Spleen (tissue), 7 donors: ENCODE results near the gene TNS1.

Experiments used
- POLR2A ChIP-seq, 3 donors: fragments of 450-650 bp; IDR thresholded peaks; one replicate each; pipeline ENCODE4 v1.5.1; 2017; ENCODE audit warnings: antibody characterized with exemption in 3 of 3, mild to moderate bottlenecking in 1 of 3
- POLR2AphosphoS5 ChIP-seq, 3 donors: sonication (generic); formaldehyde crosslinking; IDR thresholded peaks; one replicate each; pipeline ENCODE4 v1.5.1; 2017; ENCODE audit warnings: antibody characterized with exemption in 3 of 3
- TF ChIP-seq, protein P1 (sequence below), 11 experiments: fragments of 200-600 bp in 7 of 11; fragments of 450-650 bp in 4 of 11; sonication (generic) in 4 of 11; IDR thresholded peaks in 8 of 11; conservative IDR thresholded peaks in 3 of 11; 1 replicate in 7 of 11; 2 replicates in 4 of 11; pipeline versions ENCODE4 v1.4.0 to v1.8.0; 2016 to 2021; ENCODE audit warnings: antibody characterized with exemption in 11 of 11, inconsistent platforms in 4 of 11, mild to moderate bottlenecking in 1 of 11
- donor health status: DM: no; HTN: no; CAD: no; lungs with moderate emphysema.
- donor health status: DM: no; HTN: no; CAD: no.
- donor health status: DM: no; HTN: no; CAD: no.

DNA sequence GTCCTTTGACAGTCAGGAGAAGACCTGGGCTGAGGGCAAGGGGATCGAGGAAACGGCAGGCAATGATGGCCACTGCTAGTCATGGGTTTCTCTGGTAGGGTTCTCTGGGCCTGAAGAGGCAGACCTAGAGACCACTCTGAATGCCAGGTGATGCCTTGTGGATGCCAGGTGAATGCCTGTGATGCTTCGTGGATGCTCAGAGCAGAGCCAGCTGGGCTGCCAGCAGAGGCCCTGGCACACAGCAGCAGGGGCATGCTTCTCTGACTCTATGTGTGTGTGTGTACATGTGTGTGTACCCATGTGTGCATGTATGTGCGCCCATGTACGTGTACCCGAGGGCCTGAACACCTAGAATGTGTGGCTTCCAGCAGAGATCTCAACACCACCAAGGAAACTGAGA, 172.0 kb downstream of the TNS1 start:
- TF ChIP-seq POLR2AphosphoS5 (IDR thresholded peaks at IDR 0.05) (no peak), POLR2A (IDR thresholded peaks at IDR 0.05) (no peak)
- TF ChIP-seq, protein P1, sequence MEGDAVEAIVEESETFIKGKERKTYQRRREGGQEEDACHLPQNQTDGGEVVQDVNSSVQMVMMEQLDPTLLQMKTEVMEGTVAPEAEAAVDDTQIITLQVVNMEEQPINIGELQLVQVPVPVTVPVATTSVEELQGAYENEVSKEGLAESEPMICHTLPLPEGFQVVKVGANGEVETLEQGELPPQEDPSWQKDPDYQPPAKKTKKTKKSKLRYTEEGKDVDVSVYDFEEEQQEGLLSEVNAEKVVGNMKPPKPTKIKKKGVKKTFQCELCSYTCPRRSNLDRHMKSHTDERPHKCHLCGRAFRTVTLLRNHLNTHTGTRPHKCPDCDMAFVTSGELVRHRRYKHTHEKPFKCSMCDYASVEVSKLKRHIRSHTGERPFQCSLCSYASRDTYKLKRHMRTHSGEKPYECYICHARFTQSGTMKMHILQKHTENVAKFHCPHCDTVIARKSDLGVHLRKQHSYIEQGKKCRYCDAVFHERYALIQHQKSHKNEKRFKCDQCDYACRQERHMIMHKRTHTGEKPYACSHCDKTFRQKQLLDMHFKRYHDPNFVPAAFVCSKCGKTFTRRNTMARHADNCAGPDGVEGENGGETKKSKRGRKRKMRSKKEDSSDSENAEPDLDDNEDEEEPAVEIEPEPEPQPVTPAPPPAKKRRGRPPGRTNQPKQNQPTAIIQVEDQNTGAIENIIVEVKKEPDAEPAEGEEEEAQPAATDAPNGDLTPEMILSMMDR (IDR thresholded peaks at IDR 0.05 in 8 of 11, conservative IDR thresholded peaks at IDR 0.05 in 3 of 11), result no peak
